H1 (cell line): ENCODE measurements around the gene INPPL1. TPM values are rescaled to one million over a fixed set of nuclear protein-coding genes. Genes with fewer than 3 reads are reported as not detected.

Source experiments
- CTCF ChIA-PET: fragments of 300-600 bp; sonication (Branson Sonifier 250); formaldehyde crosslinking; loops from one replicate; lab custom pipeline; 2021; ENCODE audit not compliant: partially characterized antibody; lab: Charles Lee
- POLR2A ChIA-PET: fragments of 300-600 bp; sonication (Branson Sonifier 250); formaldehyde crosslinking; loops from one replicate; lab custom pipeline; 2021; ENCODE audit warnings: inconsistent platforms; ENCODE audit not compliant: partially characterized antibody; lab: Charles Lee
- DNase-seq, 2 experiments: peaks; one replicate each; pipeline versions ENCODE4 v3.0.0 to v3.0.0-alpha.2; 2010 to 2022; ENCODE audit warnings: low spot score in 2 of 2, low read depth in 1 of 2, mixed read lengths in 1 of 2
- FAIRE-seq: peaks from 2 replicates; lab custom pipeline; 2011; peaks lifted over from hg19 to GRCh38; lab: Jason Lieb, UNC
- H2AFZ ChIP-seq: 2 replicates; pipeline ENCODE4 v1.8.1; 2012; ENCODE audit warnings: low read length, inconsistent platforms
- H2AK5ac ChIP-seq: 2 replicates; pipeline ENCODE4 v1.6.1; 2013; ENCODE audit warnings: low read depth, low read length
- H2BK120ac ChIP-seq: replicated peaks from 2 replicates; pipeline ENCODE3; 2013; ENCODE audit warnings: low read depth, low read length, inconsistent platforms
- H2BK12ac ChIP-seq: 2 replicates; pipeline ENCODE4 v1.6.1; 2013; ENCODE audit warnings: low read depth, low read length
- H2BK15ac ChIP-seq: 2 replicates; pipeline ENCODE4 v1.6.1; 2013; ENCODE audit warnings: low read length
- H2BK20ac ChIP-seq: 2 replicates; pipeline ENCODE4 v1.6.1; 2013; ENCODE audit warnings: low read length
- H2BK5ac ChIP-seq: 2 replicates; pipeline ENCODE4 v1.6.1; 2013; ENCODE audit warnings: low read depth, low read length
- H3K14ac ChIP-seq: 2 replicates; pipeline ENCODE4 v1.6.1; 2013; ENCODE audit warnings: inconsistent platforms; ENCODE audit not compliant: insufficient read length
- H3K18ac ChIP-seq: 2 replicates; pipeline ENCODE4 v1.6.1; 2013; ENCODE audit warnings: low read length; ENCODE audit errors: extremely low read depth
- H3K23ac ChIP-seq: 2 replicates; pipeline ENCODE4 v1.6.1; 2013; ENCODE audit warnings: inconsistent platforms; ENCODE audit not compliant: insufficient read length
- H3K23me2 ChIP-seq: 2 replicates; pipeline ENCODE4 v1.6.1; 2013; ENCODE audit warnings: low read depth, low read length
- H3K27ac ChIP-seq: 2 replicates; pipeline ENCODE4 v1.6.1; 2011; ENCODE audit warnings: low read depth, low read length, inconsistent platforms
- H3K27me3 ChIP-seq, 4 experiments: replicated peaks in 1 of 4; 1 replicate in 1 of 4; 2 replicates in 3 of 4; pipeline versions ENCODE4 v1.6.1 to v1.8.1; 2011 to 2013; ENCODE audit warnings: low read length in 3 of 4, mild to moderate bottlenecking in 3 of 4, inconsistent platforms in 2 of 4, mixed read lengths in 2 of 4, moderate library complexity in 1 of 4; ENCODE audit not compliant: control insufficient read depth in 3 of 4, insufficient read depth in 3 of 4; ENCODE audit errors: extremely low read depth in 1 of 4
- H3K36me3 ChIP-seq, 4 experiments: 2 replicates each; pipeline versions ENCODE4 v1.6.1 to v1.8.1; 2011 to 2013; ENCODE audit warnings: mild to moderate bottlenecking in 4 of 4, low read length in 3 of 4, moderate library complexity in 2 of 4, control low read depth in 1 of 4, inconsistent platforms in 1 of 4; ENCODE audit not compliant: insufficient read depth in 4 of 4, control insufficient read depth in 2 of 4
- H3K4ac ChIP-seq: replicated peaks from 2 replicates; pipeline ENCODE3; 2013; ENCODE audit warnings: low read length, low read depth, mixed read lengths, inconsistent platforms; ENCODE audit not compliant: insufficient read length
- H3K4me1 ChIP-seq, 4 experiments: replicated peaks in 1 of 4; 1 replicate in 1 of 4; 2 replicates in 3 of 4; pipeline versions ENCODE4 v1.6.1 to v1.8.1; 2011 to 2013; ENCODE audit warnings: low read length in 3 of 4, inconsistent platforms in 2 of 4, mixed read lengths in 1 of 4; ENCODE audit not compliant: insufficient read depth in 4 of 4, control insufficient read depth in 3 of 4
- H3K4me2 ChIP-seq, 2 experiments: 2 replicates each; pipeline versions ENCODE4 v1.6.1 to v1.8.1; 2011 to 2013; ENCODE audit warnings: low read depth in 2 of 2, low read length in 2 of 2, control low read depth in 1 of 2, inconsistent platforms in 1 of 2, mild to moderate bottlenecking in 1 of 2; ENCODE audit not compliant: insufficient read depth in 1 of 2
- H3K4me3 ChIP-seq, 4 experiments: fragments of 200-600, 300-600 bp in 1 of 4; sonication (generic), shearing (Covaris generic), sonication (Bioruptor Twin) in 1 of 4; 2 replicates each; pipeline versions ENCODE4 v1.5.1 to v1.8.1; 2011 to 2016; ENCODE audit warnings: low read length in 4 of 4, low read depth in 3 of 4, control low read depth in 2 of 4, inconsistent platforms in 2 of 4, mild to moderate bottlenecking in 2 of 4, mixed read lengths in 1 of 4, moderate library complexity in 1 of 4; ENCODE audit not compliant: insufficient read depth in 2 of 4; ENCODE audit errors: extremely low read depth in 1 of 4
- H3K56ac ChIP-seq: replicated peaks from 2 replicates; pipeline ENCODE3; 2013; ENCODE audit warnings: low read depth, mild to moderate bottlenecking, mixed read lengths, low read length, inconsistent platforms; ENCODE audit not compliant: insufficient read length
- H3K79me1 ChIP-seq: 2 replicates; pipeline ENCODE4 v1.6.1; 2013; ENCODE audit warnings: low read depth, low read length, control low read depth
- H3K79me2 ChIP-seq, 2 experiments: 2 replicates each; pipeline versions ENCODE4 v1.6.1 to v1.8.1; 2012 to 2013; ENCODE audit warnings: low read length in 2 of 2, mild to moderate bottlenecking in 2 of 2, inconsistent platforms in 1 of 2; ENCODE audit not compliant: insufficient read depth in 2 of 2, control insufficient read depth in 1 of 2
- H3K9ac ChIP-seq, 4 experiments: replicated peaks in 1 of 4; 1 replicate in 1 of 4; 2 replicates in 3 of 4; pipeline versions ENCODE4 v1.6.1 to v1.8.1; 2011 to 2013; ENCODE audit warnings: low read depth in 3 of 4, low read length in 3 of 4, control low read depth in 2 of 4, mild to moderate bottlenecking in 2 of 4, moderate library complexity in 2 of 4, inconsistent platforms in 1 of 4; ENCODE audit errors: extremely low read depth in 1 of 4
- H3K9me3 ChIP-seq, 2 experiments: 2 replicates each; pipeline versions ENCODE4 v1.6.1 to v1.8.1; 2012 to 2013; ENCODE audit warnings: mild to moderate bottlenecking in 2 of 2, moderate library complexity in 2 of 2, control low read depth in 1 of 2, inconsistent platforms in 1 of 2, low read depth in 1 of 2, low read length in 1 of 2, mixed read lengths in 1 of 2; ENCODE audit not compliant: insufficient read depth in 2 of 2
- H4K20me1 ChIP-seq, 2 experiments: replicated peaks in 1 of 2; 2 replicates each; pipeline versions ENCODE3 to v1.8.1; 2011 to 2013; ENCODE audit warnings: inconsistent platforms in 2 of 2, low read length in 2 of 2, mild to moderate bottlenecking in 1 of 2; ENCODE audit not compliant: insufficient read depth in 2 of 2, control insufficient read depth in 1 of 2
- H4K5ac ChIP-seq: 2 replicates; pipeline ENCODE4 v1.6.1; 2013; ENCODE audit warnings: low read length, low read depth, mixed read lengths, inconsistent platforms; ENCODE audit not compliant: insufficient read length
- H4K8ac ChIP-seq: 2 replicates; pipeline ENCODE4 v1.8.0; 2013; ENCODE audit warnings: mild to moderate bottlenecking, moderate library complexity, low read length, inconsistent platforms; ENCODE audit not compliant: insufficient read depth; ENCODE audit errors: extremely low read depth
- H4K91ac ChIP-seq: replicated peaks from 2 replicates; pipeline ENCODE3; 2013; ENCODE audit warnings: low read length, mixed read lengths, inconsistent platforms; ENCODE audit not compliant: insufficient read length
- CHD1 ChIP-seq: IDR thresholded peaks from 2 replicates; pipeline ENCODE4 v1.6.1; 2012; ENCODE audit warnings: low read depth, low read length, improper control_type of control experiment
- EZH2 ChIP-seq: fragments of 200-600 bp; sonication (generic); IDR thresholded peaks from 2 replicates; pipeline ENCODE4 v1.7.1; 2012; ENCODE audit warnings: low read depth, mild to moderate bottlenecking, moderate library complexity, low read length, inconsistent platforms; ENCODE audit not compliant: severe bottlenecking
- JUND ChIP-seq: IDR thresholded peaks from 2 replicates; pipeline ENCODE4 v1.6.1; 2011; ENCODE audit warnings: mild to moderate bottlenecking, improper control_type of control experiment, low read length
- NRF1 ChIP-seq: IDR thresholded peaks from 2 replicates; pipeline ENCODE4 v1.6.1; 2011; ENCODE audit warnings: mild to moderate bottlenecking, low read depth, low read length, improper control_type of control experiment
- RFX5 ChIP-seq: IDR thresholded peaks from 2 replicates; pipeline ENCODE4 v1.6.1; 2011; ENCODE audit warnings: low read depth, low read length, improper control_type of control experiment, borderline replicate concordance
- SIRT6 ChIP-seq: IDR thresholded peaks from one replicate; pipeline ENCODE4 v1.7.1; 2012; ENCODE audit warnings: low read length, inconsistent platforms
- SP2 ChIP-seq: IDR thresholded peaks from 2 replicates; pipeline ENCODE4 v1.6.1; 2012; ENCODE audit warnings: mild to moderate bottlenecking, low read length, inconsistent platforms
- TEAD4 ChIP-seq: IDR thresholded peaks from 2 replicates; pipeline ENCODE4 v1.6.1; 2012; ENCODE audit warnings: low read depth, low read length, inconsistent platforms, mixed read lengths
- ZNF274 ChIP-seq: IDR thresholded peaks from 2 replicates; pipeline ENCODE4 v1.7.0; 2012; ENCODE audit warnings: low read length, borderline replicate concordance; ENCODE audit errors: extremely low read depth
- WGBS, 2 experiments: shearing (Covaris generic) in 1 of 2; methylation state at CpG; one replicate each; pipeline versions ENCODE4 v1.1.6 to v1.1.7; 2013 to 2015; ENCODE audit warnings: low lambda C conversion rate in 2 of 2, mixed read lengths in 2 of 2, inconsistent platforms in 1 of 2, low coverage in 1 of 2, missing lambda C conversion rate in 1 of 2; ENCODE audit not compliant: insufficient replicate concordance in 2 of 2, insufficient coverage in 1 of 2, insufficient read length in 1 of 2; ENCODE audit errors: extremely low coverage in 1 of 2, missing lambda C conversion rate in 1 of 2; 5-methylcytosine and 5-hydroxymethylcytosine counted together
- polyA plus RNA-seq, 7 experiments: library from polyadenylated mRNA; depleted of rRNA in 3 of 7; stranded (reverse) in 5 of 7; unstranded in 2 of 7; fragments of >200 nt in 5 of 7; fragments of 200-250 nt in 2 of 7; gene quantifications; 1 replicate in 5 of 7; 2 replicates in 1 of 7; 4 replicates in 1 of 7; pipeline versions ENCODE4 v1.2.1 to v1.2.3, GENCODE V29; 2011 to 2013; ENCODE audit warnings: missing spikeins in 2 of 7, mixed read lengths in 2 of 7
- total RNA-seq: library from RNA; stranded (reverse); fragmentation: NEBNext Ultra II Directional; extraction: Animal tissue kit (Norgen Biotek cat#: 25700); gene quantifications from 2 replicates; pipeline ENCODE4 v1.2.1, GENCODE V29; 2021
- TF ChIP-seq, protein P1 (sequence below): IDR thresholded peaks from 2 replicates; pipeline ENCODE4 v1.6.1; 2012; ENCODE audit warnings: low read length, inconsistent platforms

INPPL1 gene
- total and polyA plus RNA-seq, 2 of the 8 experiments (the other 6 are each of a cell fraction or from before 2014, with no cell fraction given): 54.5 to 79.5 TPM

- Histone ChIP-seq H2BK15ac (no peak overlapping the region), H3K79me1 (no peaks in the 10 kb centered on the region), H3K4me1 (no peaks in the 10 kb centered on the region), H3K14ac (no peak overlapping the region), H4K20me1 (no peaks in the 10 kb centered on the region)
- FAIRE-seq: no peak
- TF ChIP-seq, protein P1, sequence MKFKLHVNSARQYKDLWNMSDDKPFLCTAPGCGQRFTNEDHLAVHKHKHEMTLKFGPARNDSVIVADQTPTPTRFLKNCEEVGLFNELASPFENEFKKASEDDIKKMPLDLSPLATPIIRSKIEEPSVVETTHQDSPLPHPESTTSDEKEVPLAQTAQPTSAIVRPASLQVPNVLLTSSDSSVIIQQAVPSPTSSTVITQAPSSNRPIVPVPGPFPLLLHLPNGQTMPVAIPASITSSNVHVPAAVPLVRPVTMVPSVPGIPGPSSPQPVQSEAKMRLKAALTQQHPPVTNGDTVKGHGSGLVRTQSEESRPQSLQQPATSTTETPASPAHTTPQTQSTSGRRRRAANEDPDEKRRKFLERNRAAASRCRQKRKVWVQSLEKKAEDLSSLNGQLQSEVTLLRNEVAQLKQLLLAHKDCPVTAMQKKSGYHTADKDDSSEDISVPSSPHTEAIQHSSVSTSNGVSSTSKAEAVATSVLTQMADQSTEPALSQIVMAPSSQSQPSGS: no peak
- TF ChIP-seq NRF1 (no peak), SIRT6 (no peak), SP2 (no peak), TEAD4 (no peak), ZNF274 (no peak), RFX5 (no peak), JUND (no peak), EZH2 (no peak), CHD1 (no peak)
- TF ChIP-seq, all 59 proteins: peak for 0
- no peak overlapping the region for H4K8ac ChIP-seq
- 0 out of 4 replicates have a peak, but pooled peaks cover 0 to 5% of the 10 kb centered on the region in 2 experiments for H3K9me3 ChIP-seq
- H3K23ac ChIP-seq: no peak overlapping the region
- H2AFZ ChIP-seq: no peak overlapping the region
- no peak overlapping the region for H2BK20ac ChIP-seq
- H3K18ac ChIP-seq: no peak overlapping the region
- no peaks in the 10 kb centered on the region for H3K23me2 ChIP-seq
- H3K56ac ChIP-seq: no peak overlapping the region
- no peak overlapping the region for H2BK12ac ChIP-seq
- H3K27me3 ChIP-seq: peaks cover 0 to 11% (median 2%) of the 10 kb centered on the region in 4 experiments; a peak in 2 of 7 replicates
- H3K4me2 ChIP-seq: no peak overlapping the region
- H2BK5ac ChIP-seq: no peak overlapping the region
- H3K4me3 ChIP-seq: no peak overlapping the region
- ChIA-PET POLR2A (interaction anchor here (1.2 kb wide), 1 partner anchor 9 kb away, joined by 3 read pairs; no protein-coding TSS in a partner anchor), CTCF (interaction anchor here (0.8 to 2.6 kb wide), 7 partner anchors 9 to 180 kb away, joined by 4 to 11 read pairs (median 4); partner anchors contain the start of gene CLPB)
- H2BK120ac ChIP-seq: no peak overlapping the region
- no peaks in the 10 kb centered on the region for H3K79me2 ChIP-seq
- no peak overlapping the region for H2AK5ac ChIP-seq
- 87% methylated on average over 5 of the region's 5 CpGs; no CpG with 5 or more reads in 1 of the 2 experiments for WGBS, 2 experiments
- no peak overlapping the region for H4K91ac ChIP-seq
- H3K9ac ChIP-seq: no peak overlapping the region
- DNase-seq: peak in 1 of 2 experiments; percentile 23
- H3K4ac ChIP-seq: no peak overlapping the region
- H3K27ac ChIP-seq: no peak overlapping the region
- H3K36me3 ChIP-seq: no peaks in the 10 kb centered on the region
- H4K5ac ChIP-seq: no peak overlapping the region
Measured at GRCh38 chr11:72254299-72254993, 29.9 kb downstream of the INPPL1 start.
